Measurements from ENCODE around the gene FNDC3B.
A peak's percentile ranks its signal among the peaks of the same experiment; 100 is the strongest.

The FNDC3B gene

GRCh38 chr3:172305974-172306373 lies 266.6 kb downstream of the FNDC3B start:
- Mint-ChIP-seq H3K4me3 (no peak overlapping the region), H3K9me3 (no peaks in the 10 kb centered on the region), H3K27ac (no peak overlapping the region), H3K27me3 (no peaks in the 10 kb centered on the region), H3K36me3 (ENCODE audit: low read depth) (peaks cover 18% of the 10 kb centered on the region), H3K4me1 (no peaks in the 10 kb centered on the region)
- DNase-seq, result no peak
- no peak for ATAC-seq

- H3K36me3 Mint-ChIP-seq (ENCODE audit: low read depth), result peaks cover 22% of the 10 kb centered on the region
- H3K27ac Mint-ChIP-seq, result no peak overlapping the region
- H3K4me3 Mint-ChIP-seq, result no peak overlapping the region
- ATAC-seq (no peak), DNase-seq (no peak)
- no peaks in the 10 kb centered on the region for H3K4me1 Mint-ChIP-seq
- no peaks in the 10 kb centered on the region for H3K27me3 Mint-ChIP-seq
- no peaks in the 10 kb centered on the region for H3K9me3 Mint-ChIP-seq
Observed at GRCh38 chr3:172307141-172307560, 267.8 kb downstream of the FNDC3B start.

GRCh38 chr3:172309059-172309458 lies 269.7 kb downstream of the FNDC3B start:
- H3K4me1 Mint-ChIP-seq, result no peaks in the 10 kb centered on the region

GRCh38 chr3:172309741-172310427 lies 270.5 kb downstream of the FNDC3B start:
- Mint-ChIP-seq H3K27me3 (no peaks in the 10 kb centered on the region), H3K9me3 (no peaks in the 10 kb centered on the region), H3K27ac (no peak overlapping the region), H3K36me3 (ENCODE audit: low read depth) (peaks cover 25% of the 10 kb centered on the region), H3K4me3 (no peak overlapping the region), H3K4me1 (no peaks in the 10 kb centered on the region)
- ATAC-seq (no peak), DNase-seq (no peak)

More at GRCh38 chr3:172309059-172309458, 269.7 kb downstream of the FNDC3B start:
- Mint-ChIP-seq H3K27me3 (no peaks in the 10 kb centered on the region), H3K36me3 (ENCODE audit: low read depth) (peaks cover 25% of the 10 kb centered on the region), H3K4me3 (no peak overlapping the region), H3K27ac (no peak overlapping the region), H3K9me3 (no peaks in the 10 kb centered on the region)
- DNase-seq (no peak), ATAC-seq (no peak)

- no peaks in the 10 kb centered on the region for H3K27me3 Mint-ChIP-seq
- no peaks in the 10 kb centered on the region for H3K4me1 Mint-ChIP-seq
- no peak overlapping the region for H3K27ac Mint-ChIP-seq
- no peak overlapping the region for H3K4me3 Mint-ChIP-seq
- no peaks in the 10 kb centered on the region for H3K9me3 Mint-ChIP-seq
- DNase-seq (no peak), ATAC-seq (no peak)
- H3K36me3 Mint-ChIP-seq (ENCODE audit: low read depth), result peaks cover 25% of the 10 kb centered on the region
Observed at GRCh38 chr3:172310428-172310760, 271.0 kb downstream of the FNDC3B start.

- H3K36me3 Mint-ChIP-seq (ENCODE audit: low read depth), result peaks cover 25% of the 10 kb centered on the region
Observed at GRCh38 chr3:172311217-172311616, 271.8 kb downstream of the FNDC3B start.

GRCh38 chr3:172312001-172312400 lies 272.6 kb downstream of the FNDC3B start:
- no peaks in the 10 kb centered on the region for H3K9me3 Mint-ChIP-seq
- no peak overlapping the region for H3K27ac Mint-ChIP-seq

More at GRCh38 chr3:172311217-172311616, 271.8 kb downstream of the FNDC3B start:
- H3K4me3 Mint-ChIP-seq, result no peak overlapping the region
- H3K9me3 Mint-ChIP-seq, result no peaks in the 10 kb centered on the region
- H3K4me1 Mint-ChIP-seq, result peaks cover 1% of the 10 kb centered on the region
- ATAC-seq, result no peak
- H3K27me3 Mint-ChIP-seq, result no peaks in the 10 kb centered on the region
- no peak for DNase-seq
- no peak overlapping the region for H3K27ac Mint-ChIP-seq

GRCh38 chr3:172312711-172313110 lies 273.3 kb downstream of the FNDC3B start:
- no peaks in the 10 kb centered on the region for H3K9me3 Mint-ChIP-seq
- peak overlapping the region; percentile 50 for H3K27ac Mint-ChIP-seq

More at GRCh38 chr3:172312001-172312400, 272.6 kb downstream of the FNDC3B start:
- Mint-ChIP-seq H3K4me1 (peaks cover 1% of the 10 kb centered on the region), H3K36me3 (ENCODE audit: low read depth) (peaks cover 28% of the 10 kb centered on the region), H3K27me3 (no peaks in the 10 kb centered on the region), H3K4me3 (no peak overlapping the region)
- DNase-seq (no peak), ATAC-seq (no peak)

GRCh38 chr3:172313671-172314070 lies 274.3 kb downstream of the FNDC3B start:
- H3K9me3 Mint-ChIP-seq, result no peaks in the 10 kb centered on the region
- H3K4me1 Mint-ChIP-seq, result peaks cover 11% of the 10 kb centered on the region
- H3K4me3 Mint-ChIP-seq, result no peak overlapping the region
- DNase-seq (no peak), ATAC-seq (no peak)
- H3K36me3 Mint-ChIP-seq (ENCODE audit: low read depth), result peaks cover 23% of the 10 kb centered on the region
- H3K27ac Mint-ChIP-seq, result no peak overlapping the region
- no peaks in the 10 kb centered on the region for H3K27me3 Mint-ChIP-seq

More at GRCh38 chr3:172312711-172313110, 273.3 kb downstream of the FNDC3B start:
- no peaks in the 10 kb centered on the region for H3K27me3 Mint-ChIP-seq
- ATAC-seq, result no peak
- H3K4me1 Mint-ChIP-seq, result peaks cover 4% of the 10 kb centered on the region
- no peak overlapping the region for H3K4me3 Mint-ChIP-seq
- DNase-seq, result no peak
- H3K36me3 Mint-ChIP-seq (ENCODE audit: low read depth), result peaks cover 24% of the 10 kb centered on the region

- H3K27me3 Mint-ChIP-seq, result no peaks in the 10 kb centered on the region
- H3K27ac Mint-ChIP-seq, result no peak overlapping the region
- no peak for ATAC-seq
- H3K4me3 Mint-ChIP-seq, result no peak overlapping the region
- H3K9me3 Mint-ChIP-seq, result no peaks in the 10 kb centered on the region
- DNase-seq, result no peak
- peaks cover 11% of the 10 kb centered on the region for H3K4me1 Mint-ChIP-seq
- peaks cover 21% of the 10 kb centered on the region for H3K36me3 Mint-ChIP-seq (ENCODE audit: low read depth)
Observed at GRCh38 chr3:172314591-172315160, 275.3 kb downstream of the FNDC3B start.

- H3K4me1 Mint-ChIP-seq, result peaks cover 11% of the 10 kb centered on the region
- ATAC-seq, result no peak
- H3K4me3 Mint-ChIP-seq, result no peak overlapping the region
- peaks cover 25% of the 10 kb centered on the region for H3K36me3 Mint-ChIP-seq (ENCODE audit: low read depth)
- H3K27ac Mint-ChIP-seq, result no peak overlapping the region
- DNase-seq, result no peak
- H3K27me3 Mint-ChIP-seq, result no peaks in the 10 kb centered on the region
- H3K9me3 Mint-ChIP-seq, result no peaks in the 10 kb centered on the region
Observed at GRCh38 chr3:172315401-172316091, 276.2 kb downstream of the FNDC3B start.

GRCh38 chr3:172316758-172317157 lies 277.4 kb downstream of the FNDC3B start:
- DNase-seq (no peak), ATAC-seq (no peak)
- Mint-ChIP-seq H3K27me3 (no peaks in the 10 kb centered on the region), H3K36me3 (ENCODE audit: low read depth) (peaks cover 16% of the 10 kb centered on the region), H3K27ac (peak overlapping the region; percentile 39), H3K4me3 (no peak overlapping the region), H3K4me1 (peaks cover 11% of the 10 kb centered on the region), H3K9me3 (no peaks in the 10 kb centered on the region)

GRCh38 chr3:172317481-172317880 lies 278.1 kb downstream of the FNDC3B start:
- Mint-ChIP-seq H3K27ac (no peak overlapping the region), H3K4me1 (peaks cover 11% of the 10 kb centered on the region), H3K4me3 (no peak overlapping the region), H3K9me3 (no peaks in the 10 kb centered on the region), H3K27me3 (no peaks in the 10 kb centered on the region), H3K36me3 (ENCODE audit: low read depth) (peaks cover 12% of the 10 kb centered on the region)
- ATAC-seq (no peak), DNase-seq (no peak)

- Mint-ChIP-seq H3K27me3 (no peaks in the 10 kb centered on the region), H3K4me1 (peaks cover 11% of the 10 kb centered on the region), H3K36me3 (ENCODE audit: low read depth) (peaks cover 10% of the 10 kb centered on the region), H3K4me3 (no peak overlapping the region), H3K9me3 (no peaks in the 10 kb centered on the region), H3K27ac (no peak overlapping the region)
- peak; percentile 40 for ATAC-seq
- DNase-seq, result no peak
Observed at GRCh38 chr3:172317984-172318383, 278.6 kb downstream of the FNDC3B start.

- H3K27me3 Mint-ChIP-seq, result no peaks in the 10 kb centered on the region
- H3K9me3 Mint-ChIP-seq, result no peaks in the 10 kb centered on the region
- no peak overlapping the region for H3K4me3 Mint-ChIP-seq
- no peak for ATAC-seq
- peaks cover 9% of the 10 kb centered on the region for H3K36me3 Mint-ChIP-seq (ENCODE audit: low read depth)
- H3K4me1 Mint-ChIP-seq, result peaks cover 17% of the 10 kb centered on the region
- DNase-seq, result no peak
- no peak overlapping the region for H3K27ac Mint-ChIP-seq
Observed at GRCh38 chr3:172319595-172319994, 280.2 kb downstream of the FNDC3B start.
